ENCODE results near the gene ORC3. TPM values are rescaled to one million over a fixed set of nuclear protein-coding genes. Genes with fewer than 3 reads are reported as not detected.
"Not testable (repeated sequence)": the region's sequence is repeated elsewhere in the genome, so short reads cannot be mapped to it uniquely, and the experiment has no call there.

ORC3 gene
- total and polyA plus RNA-seq, 5 donors from 2014 or later: 17.8 to 49.3 (median 39.4) TPM

GRCh38 chr6:87600576-87600975 lies 10.6 kb downstream of the ORC3 start:
- H3K9me3 Mint-ChIP-seq: no peaks in the 10 kb centered on the region
- H3K27me3 ChIP-seq (ENCODE audit: control insufficient read depth, insufficient read depth, low read length): no peaks in the 10 kb centered on the region
- H3K4me1 ChIP-seq (ENCODE audit: control insufficient read depth, insufficient read depth, low read length, poor library complexity, severe bottlenecking): no peaks in the 10 kb centered on the region
- H3K27ac Mint-ChIP-seq: no peak overlapping the region
- DNase-seq (no peak), ATAC-seq (ENCODE audit: low read depth in 2 of 2) (no peak)
- H3K4me1 Mint-ChIP-seq: peaks cover 0 to 4% (median 4%) of the 10 kb centered on the region in 4 donors
- H3K27me3 Mint-ChIP-seq: no peaks in the 10 kb centered on the region
- peaks cover 16% of the 10 kb centered on the region for H3K36me3 Mint-ChIP-seq
- peaks cover 19% of the 10 kb centered on the region for H3K36me3 ChIP-seq (ENCODE audit: control insufficient read depth, insufficient read depth, low read length)
- no peak overlapping the region for H3K4me3 Mint-ChIP-seq
- no peak overlapping the region for H3K27ac ChIP-seq (ENCODE audit: insufficient read depth, low read length, poor library complexity, severe bottlenecking)
- no peaks in the 10 kb centered on the region for H3K9me3 ChIP-seq (ENCODE audit: control insufficient read depth in 2 of 2, low read length in 2 of 2)
- H3K4me3 ChIP-seq (ENCODE audit: low read depth, low read length): no peak overlapping the region

- H3K27me3 ChIP-seq (ENCODE audit: control insufficient read depth, insufficient read depth, low read length): no peaks in the 10 kb centered on the region
- peaks cover 21% of the 10 kb centered on the region for H3K36me3 ChIP-seq (ENCODE audit: control insufficient read depth, insufficient read depth, low read length)
- H3K27ac ChIP-seq (ENCODE audit: insufficient read depth, low read length, poor library complexity, severe bottlenecking): no peak overlapping the region
- no peak overlapping the region for H3K4me3 ChIP-seq (ENCODE audit: low read depth, low read length)
- DNase-seq (no peak), ATAC-seq (ENCODE audit: low read depth in 2 of 2) (no peak)
- H3K9me3 ChIP-seq (ENCODE audit: control insufficient read depth in 2 of 2, low read length in 2 of 2): no peaks in the 10 kb centered on the region
- H3K4me1 ChIP-seq (ENCODE audit: control insufficient read depth, insufficient read depth, low read length, poor library complexity, severe bottlenecking): no peaks in the 10 kb centered on the region
- peaks cover 35% of the 10 kb centered on the region for H3K36me3 Mint-ChIP-seq
- H3K27ac Mint-ChIP-seq: peak overlapping the region in 1 of 3 donors; percentile 9
- H3K4me1 Mint-ChIP-seq: peaks cover 0 to 2% (median 0%) of the 10 kb centered on the region in 4 donors
- no peak overlapping the region for H3K4me3 Mint-ChIP-seq
- no peaks in the 10 kb centered on the region for H3K27me3 Mint-ChIP-seq
- no peaks in the 10 kb centered on the region for H3K9me3 Mint-ChIP-seq
Measured at GRCh38 chr6:87606199-87606598, 16.3 kb downstream of the ORC3 start.

- H3K27ac ChIP-seq (ENCODE audit: insufficient read depth, low read length, poor library complexity, severe bottlenecking): no peak overlapping the region
- peaks cover 25% of the 10 kb centered on the region for H3K36me3 ChIP-seq (ENCODE audit: control insufficient read depth, insufficient read depth, low read length)
- no peaks in the 10 kb centered on the region for H3K4me1 Mint-ChIP-seq
- ATAC-seq (ENCODE audit: low read depth in 2 of 2): no peak
- H3K4me1 ChIP-seq (ENCODE audit: control insufficient read depth, insufficient read depth, low read length, poor library complexity, severe bottlenecking): no peaks in the 10 kb centered on the region
- no peak overlapping the region for H3K4me3 ChIP-seq (ENCODE audit: low read depth, low read length)
- no peak overlapping the region for H3K4me3 Mint-ChIP-seq
- peaks cover 46% of the 10 kb centered on the region for H3K36me3 Mint-ChIP-seq
- no peaks in the 10 kb centered on the region for H3K9me3 Mint-ChIP-seq
- no peaks in the 10 kb centered on the region for H3K9me3 ChIP-seq (ENCODE audit: control insufficient read depth in 2 of 2, low read length in 2 of 2)
- no peak overlapping the region for H3K27ac Mint-ChIP-seq
- no peak for DNase-seq
- H3K27me3 Mint-ChIP-seq: no peaks in the 10 kb centered on the region
- H3K27me3 ChIP-seq (ENCODE audit: control insufficient read depth, insufficient read depth, low read length): no peaks in the 10 kb centered on the region
Measured at GRCh38 chr6:87608802-87609201, 18.9 kb downstream of the ORC3 start.

GRCh38 chr6:87613018-87613417 lies 23.1 kb downstream of the ORC3 start:
- DNase-seq; ATAC-seq (ENCODE audit: low read depth in 2 of 2); H3K27ac Mint-ChIP-seq; H3K4me1 ChIP-seq (ENCODE audit: control insufficient read depth, insufficient read depth, low read length, poor library complexity, severe bottlenecking); H3K4me3 ChIP-seq (ENCODE audit: low read depth, low read length); H3K4me3 Mint-ChIP-seq; H3K9me3 ChIP-seq (ENCODE audit: control insufficient read depth in 2 of 2, low read length in 2 of 2); H3K9me3 Mint-ChIP-seq; H3K27ac ChIP-seq (ENCODE audit: insufficient read depth, low read length, poor library complexity, severe bottlenecking); H3K4me1 Mint-ChIP-seq; H3K27me3 ChIP-seq (ENCODE audit: control insufficient read depth, insufficient read depth, low read length); H3K27me3 Mint-ChIP-seq: not testable (repeated sequence)
- H3K36me3 Mint-ChIP-seq: peaks cover 39% of the 10 kb centered on the region
- H3K36me3 ChIP-seq (ENCODE audit: control insufficient read depth, insufficient read depth, low read length): peaks cover 26% of the 10 kb centered on the region

GRCh38 chr6:87617405-87617804 lies 27.5 kb downstream of the ORC3 start:
- Histone ChIP-seq H3K4me1 (ENCODE audit: control insufficient read depth, insufficient read depth, low read length, poor library complexity, severe bottlenecking) (no peaks in the 10 kb centered on the region), H3K36me3 (ENCODE audit: control insufficient read depth, insufficient read depth, low read length) (peaks cover 30% of the 10 kb centered on the region), H3K27ac (ENCODE audit: insufficient read depth, low read length, poor library complexity, severe bottlenecking) (no peak overlapping the region), H3K27me3 (ENCODE audit: control insufficient read depth, insufficient read depth, low read length) (no peaks in the 10 kb centered on the region), H3K9me3 (ENCODE audit: control insufficient read depth in 2 of 2, low read length in 2 of 2) (no peaks in the 10 kb centered on the region), H3K4me3 (ENCODE audit: low read depth, low read length) (no peak overlapping the region)
- Mint-ChIP-seq H3K36me3 (peaks cover 39% of the 10 kb centered on the region), H3K9me3 (no peaks in the 10 kb centered on the region), H3K4me1 (peaks cover 0 to 14% (median 7%) of the 10 kb centered on the region in 4 donors), H3K4me3 (no peak overlapping the region), H3K27ac (no peak overlapping the region), H3K27me3 (no peaks in the 10 kb centered on the region)
- ATAC-seq (ENCODE audit: low read depth in 2 of 2) (no peak), DNase-seq (no peak)

- H3K4me3 Mint-ChIP-seq: no peak overlapping the region
- peak overlapping the region in 2 of 3 donors; percentile 15 to 33 for H3K27ac Mint-ChIP-seq
Measured at GRCh38 chr6:87618531-87618930, 28.6 kb downstream of the ORC3 start.

GRCh38 chr6:87623248-87623647 lies 33.3 kb downstream of the ORC3 start:
- H3K4me3 ChIP-seq (ENCODE audit: low read depth, low read length): no peak overlapping the region
- H3K27ac ChIP-seq (ENCODE audit: insufficient read depth, low read length, poor library complexity, severe bottlenecking): no peak overlapping the region
- H3K4me3 Mint-ChIP-seq: no peak overlapping the region
- no peaks in the 10 kb centered on the region for H3K27me3 Mint-ChIP-seq
- H3K4me1 Mint-ChIP-seq: peaks cover 6 to 24% (median 10%) of the 10 kb centered on the region in 4 donors
- H3K9me3 Mint-ChIP-seq: peaks cover 0 to 1% (median 0%) of the 10 kb centered on the region in 7 donors
- ATAC-seq (ENCODE audit: low read depth in 2 of 2): no peak
- DNase-seq: no peak
- no peaks in the 10 kb centered on the region for H3K4me1 ChIP-seq (ENCODE audit: control insufficient read depth, insufficient read depth, low read length, poor library complexity, severe bottlenecking)
- H3K27me3 ChIP-seq (ENCODE audit: control insufficient read depth, insufficient read depth, low read length): no peaks in the 10 kb centered on the region
- peaks cover 44% of the 10 kb centered on the region for H3K36me3 Mint-ChIP-seq
- H3K36me3 ChIP-seq (ENCODE audit: control insufficient read depth, insufficient read depth, low read length): peaks cover 15% of the 10 kb centered on the region
- H3K9me3 ChIP-seq (ENCODE audit: control insufficient read depth in 2 of 2, low read length in 2 of 2): no peaks in the 10 kb centered on the region
- H3K27ac Mint-ChIP-seq: peak overlapping the region in 2 of 3 donors; percentile 6 to 34

More at GRCh38 chr6:87618531-87618930, 28.6 kb downstream of the ORC3 start:
- Histone ChIP-seq H3K27ac (ENCODE audit: insufficient read depth, low read length, poor library complexity, severe bottlenecking) (no peak overlapping the region), H3K4me1 (ENCODE audit: control insufficient read depth, insufficient read depth, low read length, poor library complexity, severe bottlenecking) (no peaks in the 10 kb centered on the region), H3K27me3 (ENCODE audit: control insufficient read depth, insufficient read depth, low read length) (no peaks in the 10 kb centered on the region), H3K36me3 (ENCODE audit: control insufficient read depth, insufficient read depth, low read length) (peaks cover 24% of the 10 kb centered on the region), H3K4me3 (ENCODE audit: low read depth, low read length) (no peak overlapping the region), H3K9me3 (ENCODE audit: control insufficient read depth in 2 of 2, low read length in 2 of 2) (no peaks in the 10 kb centered on the region)
- peaks cover 38% of the 10 kb centered on the region for H3K36me3 Mint-ChIP-seq
- ATAC-seq (ENCODE audit: low read depth in 2 of 2): no peak
- H3K4me1 Mint-ChIP-seq: peaks cover 0 to 18% (median 7%) of the 10 kb centered on the region in 4 donors
- H3K9me3 Mint-ChIP-seq: no peaks in the 10 kb centered on the region
- H3K27me3 Mint-ChIP-seq: no peaks in the 10 kb centered on the region
- DNase-seq: peak in 1 of 3 donors; percentile 6

GRCh38 chr6:87628424-87628823 lies 38.5 kb downstream of the ORC3 start:
- Histone ChIP-seq H3K36me3 (ENCODE audit: control insufficient read depth, insufficient read depth, low read length) (peaks cover 20% of the 10 kb centered on the region), H3K27me3 (ENCODE audit: control insufficient read depth, insufficient read depth, low read length) (no peaks in the 10 kb centered on the region), H3K4me1 (ENCODE audit: control insufficient read depth, insufficient read depth, low read length, poor library complexity, severe bottlenecking) (no peaks in the 10 kb centered on the region), H3K4me3 (ENCODE audit: low read depth, low read length) (no peak overlapping the region), H3K9me3 (ENCODE audit: control insufficient read depth in 2 of 2, low read length in 2 of 2) (no peaks in the 10 kb centered on the region), H3K27ac (ENCODE audit: insufficient read depth, low read length, poor library complexity, severe bottlenecking) (no peak overlapping the region)
- DNase-seq: no peak
- Mint-ChIP-seq H3K27me3 (no peaks in the 10 kb centered on the region), H3K36me3 (peaks cover 34% of the 10 kb centered on the region), H3K27ac (no peak overlapping the region), H3K4me1 (peaks cover 0 to 11% (median 6%) of the 10 kb centered on the region in 4 donors), H3K4me3 (peak overlapping the region in 1 of 4 donors; percentile 38), H3K9me3 (peaks cover 0 to 2% (median 0%) of the 10 kb centered on the region in 7 donors)
- no peak for ATAC-seq (ENCODE audit: low read depth in 2 of 2)

Measured in CD4-positive, CD25-positive, alpha-beta regulatory T cell (primary cell).